ENCODE results near the gene AMDHD2.

Gene AMDHD2

DNA sequence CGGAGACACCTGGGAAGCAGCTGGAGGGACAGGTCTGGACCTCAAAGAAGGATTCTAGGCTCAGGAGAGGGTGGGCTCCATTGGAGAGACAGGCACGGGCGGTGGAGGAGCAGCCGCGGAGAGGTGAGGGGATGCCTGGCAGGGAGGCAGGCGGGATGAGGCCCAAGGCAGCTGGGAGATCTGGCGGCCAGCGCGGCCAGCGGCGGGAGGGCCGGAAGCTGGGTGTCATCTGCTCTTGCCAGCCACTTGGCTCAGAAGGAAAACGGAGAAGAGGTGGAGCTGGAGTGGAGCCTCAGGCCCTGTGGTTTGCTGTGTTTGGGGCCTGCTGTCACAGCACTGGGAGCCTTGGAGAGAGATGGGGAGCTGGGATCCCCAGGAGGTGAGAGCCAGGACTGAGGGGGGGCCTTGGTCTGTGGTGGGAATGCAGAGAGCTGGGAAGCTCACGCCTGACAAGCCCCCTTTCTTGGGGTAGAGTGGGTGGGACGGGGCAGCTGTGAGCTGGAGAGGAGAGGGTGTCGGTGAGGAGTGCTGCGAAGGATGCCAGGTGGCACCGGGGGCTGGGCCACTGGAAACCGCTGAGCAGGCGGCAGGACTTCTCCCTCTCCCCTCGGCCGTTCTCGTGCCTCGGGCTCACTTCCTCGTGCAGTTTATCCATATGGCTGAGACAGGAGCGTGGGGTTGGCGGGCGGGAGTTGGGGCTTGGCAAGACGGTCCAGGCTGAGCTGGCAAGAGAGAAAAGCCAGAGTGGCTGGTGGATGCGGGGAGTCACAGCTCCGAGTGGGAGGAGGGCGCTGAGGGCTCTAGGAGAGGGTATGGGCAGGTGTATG, 37.2 kb upstream of the AMDHD2 start:
- DNase-seq (ENCODE audit: insufficient read length, low spot score) = no peak

DNA sequence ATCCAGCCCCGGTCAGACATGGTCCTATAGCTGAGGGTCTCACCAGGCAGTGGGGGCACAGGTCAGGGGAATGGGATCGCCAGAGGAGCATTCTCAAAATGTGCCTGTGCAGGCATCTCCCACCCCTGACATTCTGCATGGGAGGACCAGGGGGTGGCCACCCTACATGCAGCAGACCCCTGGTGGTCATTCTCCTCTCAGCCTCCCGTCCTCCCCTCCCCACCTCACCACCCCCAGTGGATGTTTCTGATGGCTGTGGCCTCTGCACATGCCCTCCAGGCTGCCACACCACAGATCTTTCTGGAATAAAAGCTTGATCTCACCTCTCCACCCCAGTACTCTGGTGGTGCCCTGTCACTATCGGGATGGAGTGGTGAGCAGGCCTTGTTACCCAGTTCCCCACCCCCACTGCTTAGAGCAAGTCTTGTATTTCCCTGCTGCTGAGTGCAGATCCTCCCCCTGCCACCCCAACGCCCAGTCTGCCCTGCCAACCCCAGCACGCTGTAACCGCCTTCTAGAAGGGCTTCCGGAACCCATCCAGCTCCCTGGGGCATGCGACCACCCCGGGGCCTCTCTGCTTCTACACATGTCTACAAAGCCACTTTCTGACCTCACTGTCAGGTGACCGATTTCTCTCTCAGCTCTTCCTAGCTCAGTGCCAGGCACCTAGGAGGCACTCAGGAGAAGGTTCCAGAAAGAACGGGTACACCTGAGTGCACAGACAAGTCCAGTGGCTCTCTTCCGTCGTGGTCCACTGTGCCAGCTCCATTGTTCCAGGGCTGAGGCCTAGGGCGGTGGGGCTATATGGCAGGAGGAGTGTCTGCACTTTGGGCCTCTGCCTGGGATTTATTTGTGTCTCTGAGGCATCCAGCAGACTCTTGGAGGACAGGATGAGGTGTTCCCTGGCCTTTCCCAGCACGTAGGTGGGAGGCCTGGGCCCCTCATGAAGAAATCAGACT, 36.0 kb upstream of the AMDHD2 start:
- DNase-seq (ENCODE audit: insufficient read length, low spot score) (no peak), FAIRE-seq (no peak)

More for the DNA sequence above, 37.2 kb upstream of the AMDHD2 start:
- FAIRE-seq = no peak

DNA sequence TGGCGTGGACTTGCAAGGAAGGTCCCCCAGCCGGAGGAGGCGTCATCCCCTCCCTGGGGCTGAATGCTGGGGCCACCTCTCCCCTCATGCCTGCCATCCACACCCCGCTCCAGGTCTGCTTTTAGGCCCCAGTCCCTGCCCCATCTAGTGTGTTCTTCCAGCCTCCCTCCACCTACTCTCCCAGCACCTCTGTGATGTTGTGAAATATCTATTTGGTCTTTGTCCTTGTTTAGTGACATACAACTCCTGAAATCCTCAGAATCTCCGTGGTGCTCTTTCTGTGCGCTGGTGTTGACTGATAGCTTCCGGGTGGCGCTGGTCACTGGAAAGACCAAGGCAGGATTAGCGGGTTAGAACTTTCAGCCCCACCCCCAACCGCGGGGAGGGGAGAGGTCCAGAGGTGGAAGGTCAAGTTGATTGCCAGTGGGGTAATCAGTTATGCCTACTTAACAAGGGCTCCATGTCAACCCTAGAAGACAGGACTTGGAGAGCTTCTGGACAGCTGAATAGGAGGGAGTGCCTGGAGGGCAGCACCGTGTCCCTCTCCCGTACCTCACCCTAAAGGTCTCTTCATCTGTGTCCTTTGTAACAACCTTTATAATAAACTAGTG, 35.2 kb upstream of the AMDHD2 start:
- DNase-seq (ENCODE audit: insufficient read length, low spot score) (no peak), FAIRE-seq (no peak)

DNA sequence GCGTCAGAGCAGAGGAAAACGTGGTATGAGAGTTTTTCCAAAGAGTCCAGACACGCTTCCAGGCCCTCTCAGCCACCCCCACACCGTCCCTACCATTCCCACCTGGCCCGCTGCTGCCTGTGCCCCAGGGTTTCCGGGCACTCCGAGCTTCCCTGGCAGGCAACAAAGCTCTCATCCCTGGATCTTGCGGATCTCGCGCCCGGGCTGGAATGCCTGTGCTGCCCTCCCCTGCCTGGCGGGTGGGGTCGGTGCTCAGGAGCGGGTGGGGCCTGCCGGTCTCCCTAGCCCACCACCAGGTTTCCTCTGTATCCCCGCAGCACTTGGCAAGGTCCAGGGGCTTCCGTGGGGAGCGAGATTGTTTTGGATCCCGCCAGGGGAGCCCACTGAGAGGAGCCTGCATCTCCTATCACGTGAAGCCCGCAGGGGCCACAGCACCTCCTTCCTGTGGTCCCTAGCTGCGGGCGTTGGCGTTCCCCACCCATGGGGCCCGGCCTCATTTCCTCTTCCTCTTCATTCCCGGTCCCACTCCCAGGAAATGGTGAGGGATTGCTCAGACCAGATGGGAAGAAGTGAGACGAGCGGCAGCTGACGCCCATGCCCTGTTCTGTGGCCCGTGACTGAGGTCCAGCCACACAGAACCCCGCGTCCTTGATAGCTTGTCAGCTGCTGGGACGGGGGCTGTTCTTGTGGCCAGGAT, 34.2 kb upstream of the AMDHD2 start:
- FAIRE-seq (no peak), DNase-seq (ENCODE audit: insufficient read length, low spot score) (no peak)

DNA sequence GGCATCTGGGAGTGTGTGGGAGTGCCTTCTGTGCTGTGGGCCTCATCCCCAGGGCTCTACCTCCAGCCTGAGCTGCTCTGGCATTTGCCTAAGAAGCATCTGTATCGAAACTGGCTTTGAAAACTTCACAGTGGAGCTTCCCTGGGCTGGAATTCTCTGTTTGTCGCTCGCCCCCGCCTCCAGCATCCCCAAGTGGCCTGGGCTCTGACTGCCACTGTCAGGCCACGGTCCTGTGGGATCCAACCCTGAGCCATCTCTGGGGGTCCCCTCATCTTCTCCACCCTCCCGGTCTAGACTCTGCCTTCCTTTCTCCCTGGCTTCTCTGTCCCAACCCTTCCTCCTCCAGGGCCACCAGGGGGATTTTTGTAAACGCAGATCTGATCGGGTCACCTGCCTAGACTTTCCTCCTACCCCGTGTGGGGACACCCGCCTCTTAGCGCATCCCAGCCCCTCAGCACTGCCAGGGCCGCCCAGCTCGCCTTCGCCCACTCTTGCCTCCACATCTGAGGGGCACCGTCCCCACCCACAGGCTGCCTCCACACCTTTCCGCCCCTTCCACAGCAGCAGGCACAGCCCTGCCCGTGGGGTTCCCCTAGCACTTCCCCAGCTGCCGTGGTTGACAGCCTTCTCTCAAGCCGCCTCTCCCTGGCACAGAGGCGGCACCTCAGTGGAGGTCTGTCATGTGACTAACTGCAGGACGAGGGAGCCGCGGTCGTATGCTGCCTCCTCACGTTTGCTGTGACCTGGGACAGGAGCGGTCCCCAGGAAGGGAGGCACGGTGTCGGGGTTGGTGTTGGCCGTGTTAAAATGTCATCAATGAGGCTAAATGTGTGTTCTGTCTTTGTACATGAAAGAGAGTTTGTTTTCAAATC, 33.3 kb upstream of the AMDHD2 start:
- FAIRE-seq = no peak
- DNase-seq (ENCODE audit: insufficient read length, low spot score) = no peak

DNA sequence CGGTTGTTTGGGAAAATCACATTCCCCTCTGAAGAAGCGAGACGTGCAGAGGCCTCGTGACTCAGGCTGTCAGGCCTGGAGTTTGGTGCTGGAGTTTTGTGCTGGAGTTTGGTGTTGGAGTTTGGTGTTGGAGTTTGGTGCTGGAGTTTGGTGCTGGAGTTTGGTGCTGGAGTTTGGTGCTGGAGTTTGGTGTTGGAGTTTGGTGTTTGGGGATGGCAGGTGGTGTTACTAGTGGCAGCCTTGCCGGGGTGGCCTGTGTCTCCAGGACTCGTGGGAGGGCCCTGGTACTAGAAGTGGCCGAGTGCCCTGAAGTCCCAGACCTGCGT, 32.7 kb upstream of the AMDHD2 start:
- no peak for FAIRE-seq

DNA sequence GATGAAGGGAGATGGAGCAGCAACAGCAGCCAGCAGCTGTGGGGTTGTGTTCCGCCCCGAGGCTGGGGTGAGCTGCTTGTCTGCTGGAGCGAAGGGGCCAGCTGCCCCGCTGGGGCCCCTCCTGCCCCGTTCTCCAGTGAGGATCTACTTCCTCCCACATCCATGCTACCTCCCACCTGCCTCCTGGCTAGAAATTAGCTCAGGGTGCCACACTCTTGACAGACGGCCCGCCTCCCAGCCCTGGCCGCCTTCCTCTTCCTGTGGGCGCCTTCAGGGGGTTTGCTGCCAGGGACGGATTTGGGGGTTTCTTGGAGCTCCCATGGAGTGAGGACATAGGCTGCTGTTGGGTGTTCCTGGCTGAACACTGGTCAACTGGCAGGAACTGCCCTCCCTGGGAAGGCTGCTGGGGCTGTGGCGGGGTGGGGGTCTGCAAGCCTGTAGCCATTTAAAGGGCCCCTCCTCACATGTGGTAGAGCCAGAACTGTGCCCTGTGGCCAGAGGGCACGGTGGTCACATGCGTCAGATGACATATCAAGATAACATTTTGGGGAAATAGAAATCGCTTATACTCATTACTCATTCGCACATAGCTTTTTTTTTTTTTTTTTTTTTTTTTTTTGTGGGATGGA, 32.2 kb upstream of the AMDHD2 start:
- FAIRE-seq = no peak

More for the DNA sequence above, 32.7 kb upstream of the AMDHD2 start:
- no peak for DNase-seq (ENCODE audit: insufficient read length, low spot score)

DNA sequence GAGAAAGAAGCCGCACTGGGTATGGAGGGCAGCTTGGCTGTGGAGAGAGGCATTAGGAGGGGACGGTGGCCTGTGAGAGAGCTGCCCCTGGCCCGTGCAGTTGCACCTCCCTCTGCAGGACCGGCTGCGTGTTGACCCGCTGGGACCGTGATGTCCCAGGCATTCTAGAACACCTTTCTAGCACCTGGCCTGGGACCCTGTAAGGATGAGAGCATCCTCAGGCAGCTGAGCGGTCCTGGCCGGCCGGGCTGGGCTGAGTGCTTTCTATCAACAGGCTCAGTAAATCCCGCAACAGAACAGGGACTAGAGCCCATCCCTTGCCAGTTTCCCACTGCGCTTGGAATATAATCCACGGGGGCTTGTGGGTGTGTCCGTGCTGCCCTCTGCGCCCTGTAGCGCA, 30.6 kb upstream of the AMDHD2 start:
- FAIRE-seq = no peak
- no peak for DNase-seq (ENCODE audit: insufficient read length, low spot score)

More for the DNA sequence above, 32.2 kb upstream of the AMDHD2 start:
- DNase-seq (ENCODE audit: insufficient read length, low spot score) = no peak

DNA sequence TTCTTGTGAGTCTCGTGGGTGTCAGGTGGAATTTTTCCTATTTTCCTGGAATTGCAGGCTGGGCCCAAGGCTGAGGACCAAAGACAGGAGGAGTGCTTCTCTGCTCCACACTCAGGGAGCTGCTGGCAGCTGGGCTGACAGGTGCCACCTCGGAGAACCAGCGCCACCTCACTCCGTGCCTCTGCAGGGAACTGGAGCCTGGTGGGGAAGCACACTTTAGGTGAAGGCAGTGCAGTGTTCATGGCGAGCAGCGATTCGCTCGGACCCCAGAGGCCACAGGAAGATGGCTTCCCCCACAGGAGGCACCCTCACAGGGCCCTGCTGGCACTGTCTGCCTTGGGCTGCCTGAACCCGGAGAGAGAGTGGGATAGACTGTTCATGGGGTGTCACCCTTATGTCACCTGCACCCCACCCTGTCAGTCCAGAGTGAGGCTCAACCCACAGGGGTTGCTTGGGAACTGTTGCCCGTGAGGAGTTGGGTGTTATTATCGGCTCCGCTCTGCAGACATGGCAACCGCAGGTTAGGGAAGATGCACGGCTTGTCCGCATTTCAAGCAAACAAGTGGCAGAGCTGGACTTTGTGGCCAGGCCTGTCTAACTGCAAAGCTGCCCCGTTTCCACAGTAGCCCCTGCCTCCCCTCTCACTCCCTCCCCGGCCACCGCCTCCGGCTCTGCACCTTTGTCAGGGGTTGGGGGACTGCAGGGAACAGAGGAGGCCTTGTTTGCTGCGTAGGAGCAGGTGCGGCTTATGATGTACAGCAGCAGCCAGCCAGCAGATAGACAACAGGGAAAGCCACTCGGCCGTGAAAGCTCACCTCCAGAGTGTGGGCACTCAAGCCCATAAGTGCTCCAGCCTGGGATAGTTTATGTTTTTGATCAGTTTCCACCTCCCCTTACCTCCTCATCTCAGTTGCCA, 29.7 kb upstream of the AMDHD2 start:
- DNase-seq (ENCODE audit: insufficient read length, low spot score) = no peak
- FAIRE-seq = no peak

DNA sequence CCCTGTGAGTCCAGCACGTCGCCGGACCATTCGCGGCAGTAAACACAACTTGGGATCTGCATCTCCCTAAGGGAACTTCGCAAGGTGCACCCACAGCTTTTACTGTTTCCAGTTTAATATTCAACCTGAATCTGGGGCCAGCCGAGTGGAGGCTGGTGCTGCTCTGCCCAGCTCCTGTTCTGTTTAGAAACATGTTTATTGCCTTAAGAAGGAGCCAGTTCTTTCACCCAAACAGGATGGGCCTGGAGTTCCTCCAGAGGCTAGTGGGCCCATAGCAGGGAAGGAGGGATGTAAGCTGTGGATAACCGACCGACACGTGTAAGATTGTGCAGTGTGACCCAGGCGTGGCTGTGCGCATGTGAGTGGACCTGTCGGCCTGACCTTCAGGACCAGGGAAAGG, 27.9 kb upstream of the AMDHD2 start:
- FAIRE-seq = no peak
- DNase-seq (ENCODE audit: insufficient read length, low spot score) = no peak

DNA sequence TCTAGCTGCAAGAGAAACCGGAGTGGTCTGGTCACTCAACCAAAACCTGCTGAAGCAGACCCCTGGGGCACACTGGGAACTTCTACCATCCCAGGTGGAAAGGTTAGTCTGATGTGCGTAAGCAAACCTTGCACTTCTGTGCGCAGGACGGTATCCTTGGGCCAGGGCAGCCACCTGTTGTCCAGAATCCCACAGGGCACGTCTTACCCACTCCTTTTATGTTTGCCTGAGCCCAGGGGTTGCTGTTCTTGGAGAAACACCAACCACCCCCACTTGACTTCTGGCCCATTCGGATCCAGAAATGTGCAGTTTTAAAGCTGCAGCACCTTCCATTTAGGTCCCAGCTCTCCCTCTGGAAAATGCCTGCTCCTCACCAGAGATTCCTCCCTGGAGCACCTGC, 26.6 kb upstream of the AMDHD2 start:
- DNase-seq (ENCODE audit: insufficient read length, low spot score) (no peak), FAIRE-seq (no peak)

DNA sequence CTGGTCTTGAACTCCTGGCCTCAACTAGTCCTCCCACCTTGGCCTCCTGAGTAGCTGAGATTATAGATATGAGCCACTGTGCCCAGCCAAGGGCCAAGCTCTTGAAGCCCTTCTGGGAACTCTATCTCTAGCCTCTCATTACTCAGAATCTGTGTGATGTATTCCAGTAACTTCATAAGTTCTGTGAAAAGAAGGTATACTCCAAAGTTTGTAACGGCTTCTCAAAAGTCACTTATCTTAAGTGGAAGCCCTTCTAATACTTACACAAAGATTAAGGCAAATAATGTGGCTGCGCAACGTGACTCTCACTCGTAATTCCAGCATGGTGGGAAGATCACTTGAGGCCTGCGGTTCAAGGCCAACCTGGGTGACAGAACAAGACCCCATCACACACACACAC, 25.6 kb upstream of the AMDHD2 start:
- FAIRE-seq (no peak), DNase-seq (ENCODE audit: insufficient read length, low spot score) (no peak)

DNA sequence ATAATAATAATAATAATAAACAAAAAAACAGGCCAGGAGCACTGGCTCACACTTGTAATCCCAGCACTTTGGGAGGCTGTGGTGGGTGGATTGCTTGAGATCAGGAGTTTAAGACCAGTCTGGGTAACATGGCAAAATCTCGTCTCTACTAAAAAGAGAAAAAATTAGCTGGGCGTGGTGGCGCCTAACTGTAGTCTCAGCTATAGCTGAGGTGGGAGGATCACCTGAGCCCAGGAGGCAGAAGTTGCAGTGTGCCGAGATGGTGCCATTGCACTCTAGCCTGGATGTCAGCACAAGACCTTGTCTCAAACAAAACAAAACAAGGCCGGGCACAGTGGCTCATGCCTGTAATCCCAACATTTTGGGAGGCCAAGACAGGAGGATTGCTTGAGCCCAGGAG, 25.1 kb upstream of the AMDHD2 start:
- no peak for DNase-seq (ENCODE audit: insufficient read length, low spot score)
- no peak for FAIRE-seq

DNA sequence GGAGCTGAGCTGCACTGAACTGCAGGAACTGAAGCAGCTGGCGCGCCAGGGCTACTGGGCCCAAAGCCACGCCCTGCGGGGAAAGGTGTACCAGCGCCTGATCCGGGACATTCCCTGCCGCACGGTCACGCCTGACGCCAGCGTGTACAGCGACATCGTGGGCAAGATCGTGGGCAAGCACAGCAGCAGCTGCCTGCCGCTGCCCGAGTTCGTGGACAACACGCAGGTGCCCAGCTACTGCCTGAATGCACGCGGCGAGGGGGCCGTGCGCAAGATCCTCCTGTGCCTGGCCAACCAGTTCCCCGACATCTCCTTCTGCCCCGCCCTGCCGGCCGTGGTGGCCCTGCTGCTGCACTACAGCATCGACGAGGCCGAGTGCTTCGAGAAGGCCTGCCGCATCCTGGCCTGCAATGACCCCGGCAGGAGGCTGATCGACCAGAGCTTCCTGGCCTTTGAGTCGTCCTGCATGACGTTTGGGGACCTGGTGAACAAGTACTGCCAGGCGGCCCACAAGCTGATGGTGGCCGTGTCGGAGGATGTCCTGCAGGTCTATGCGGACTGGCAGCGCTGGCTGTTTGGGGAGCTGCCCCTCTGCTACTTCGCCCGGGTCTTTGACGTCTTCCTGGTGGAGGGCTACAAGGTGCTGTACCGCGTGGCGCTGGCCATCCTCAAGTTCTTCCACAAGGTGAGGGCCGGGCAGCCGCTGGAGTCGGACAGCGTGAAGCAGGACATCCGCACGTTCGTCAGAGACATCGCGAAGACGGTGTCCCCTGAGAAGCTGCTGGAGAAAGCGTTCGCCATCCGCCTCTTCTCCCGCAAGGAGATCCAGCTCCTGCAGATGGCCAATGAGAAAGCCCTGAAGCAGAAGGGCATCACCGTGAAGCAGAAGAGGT, 23.7 kb upstream of the AMDHD2 start:
- DNase-seq (ENCODE audit: insufficient read length, low spot score) = no peak
- no peak for FAIRE-seq

DNA sequence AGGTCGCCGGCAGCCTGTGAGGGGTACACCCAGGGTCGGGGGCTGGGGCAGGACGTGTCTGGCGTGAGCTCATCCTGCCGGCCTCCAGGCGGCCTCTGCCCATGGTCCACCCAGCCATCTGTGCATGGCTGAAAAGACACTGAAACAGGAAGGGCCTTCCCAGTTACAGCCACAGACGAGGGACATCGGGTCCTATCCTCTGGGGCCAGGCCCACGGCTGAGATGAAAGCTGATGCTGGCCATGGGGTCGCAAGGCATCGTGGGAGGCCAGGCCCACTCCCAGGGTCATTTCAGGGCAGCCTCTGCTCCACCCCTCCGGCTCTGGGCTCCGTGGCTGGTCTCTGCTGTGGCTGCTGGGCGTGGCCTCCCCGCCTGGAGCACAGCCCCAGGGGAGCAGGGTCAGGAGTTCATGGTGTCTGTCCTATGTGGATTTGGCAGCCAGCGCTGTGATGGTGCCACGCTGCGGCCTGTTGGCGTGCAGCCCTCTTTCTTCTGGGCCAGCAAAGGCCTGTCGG, 23.0 kb upstream of the AMDHD2 start:
- FAIRE-seq = no peak
- DNase-seq (ENCODE audit: insufficient read length, low spot score) = no peak

DNA sequence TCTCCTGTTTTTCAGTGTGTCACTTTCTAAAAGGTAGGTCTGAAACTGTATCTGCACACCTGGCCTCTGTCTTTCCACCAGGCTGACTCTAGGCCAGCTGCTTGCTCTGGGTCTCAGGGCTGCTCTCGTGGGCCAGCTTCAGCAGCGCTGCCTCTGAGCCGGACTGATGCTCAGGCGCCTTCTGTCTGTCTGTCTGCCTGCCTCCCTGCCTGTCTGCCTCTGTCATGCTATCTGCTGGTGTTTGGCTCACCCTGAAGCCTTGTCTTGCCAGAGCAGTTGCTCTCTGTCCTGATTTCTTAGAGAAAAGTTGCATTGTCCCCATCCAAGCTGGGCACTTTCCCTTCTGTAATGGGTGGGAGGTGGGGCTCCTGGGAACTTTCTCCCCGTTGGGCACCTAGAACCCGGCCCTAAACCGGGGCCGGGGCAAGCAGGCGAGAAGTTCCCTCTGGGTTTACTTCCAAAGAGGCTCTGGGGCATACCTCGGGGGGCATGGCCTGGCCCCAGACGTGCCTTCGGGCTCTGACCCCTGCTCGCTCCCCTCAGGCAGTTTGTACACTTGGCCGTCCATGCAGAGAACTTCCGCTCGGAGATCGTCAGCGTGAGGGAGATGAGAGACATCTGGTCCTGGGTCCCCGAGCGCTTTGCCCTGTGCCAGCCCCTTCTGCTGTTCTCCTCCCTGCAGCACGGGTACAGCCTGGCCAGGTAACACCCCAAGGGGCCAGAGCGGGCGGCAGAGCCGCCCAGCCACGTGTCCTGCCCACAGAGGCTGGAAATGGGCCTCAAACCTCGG, 22.3 kb upstream of the AMDHD2 start:
- FAIRE-seq = no peak

More for the DNA sequence above, 22.3 kb upstream of the AMDHD2 start:
- no peak for DNase-seq (ENCODE audit: insufficient read length, low spot score)

All from HTR-8/SVneo (cell line).